Left lung (tissue), 10 donors: Measurements from ENCODE around the gene SLIT3. TPM values are rescaled to one million over a fixed set of nuclear protein-coding genes. Genes with fewer than 3 reads are reported as not detected.

Source experiments
- ATAC-seq: fragments of 200-7000 bp; cut with Tn5 transposase; one replicate; pipeline ENCODE4 v1.9.1; 2020; ENCODE audit warnings: moderate library complexity
- DNase-seq, 4 donors: peaks; one replicate each; pipeline ENCODE4 v3.0.0-alpha.2; 2013 to 2020
- H3K27ac ChIP-seq, 2 donors: fragments of 200-600 bp; sonication (generic) in 1 of 2; one replicate each; pipeline versions ENCODE4 v1.5.0 to v1.8.0; 2020 to 2021
- H3K27me3 ChIP-seq, 2 donors: fragments of 200-600 bp; sonication (generic) in 1 of 2; one replicate each; pipeline versions ENCODE4 v1.5.0 to v1.8.0; 2020 to 2021
- H3K36me3 ChIP-seq, 2 donors: fragments of 200-600 bp; sonication (generic) in 1 of 2; one replicate each; pipeline versions ENCODE4 v1.5.0 to v1.8.0; 2020 to 2021
- H3K4me1 ChIP-seq, 2 donors: fragments of 200-600 bp; one replicate each; pipeline ENCODE4 v1.8.0; 2021
- H3K4me3 ChIP-seq, 2 donors: fragments of 200-600 bp; sonication (generic) in 1 of 2; one replicate each; pipeline versions ENCODE4 v1.5.0 to v1.8.0; 2020 to 2021; ENCODE audit warnings: mild to moderate bottlenecking in 1 of 2
- H3K9me3 ChIP-seq, 2 donors: fragments of 200-600 bp; sonication (generic) in 1 of 2; one replicate each; pipeline versions ENCODE4 v1.5.0 to v1.8.0; 2020 to 2021
- intact Hi-C, 2 donors: fragments of 100-400 bp; cut with DNase I; formaldehyde crosslinking; loops; one replicate each; pipeline versions ENCODE4 v1.11.2 to v1.14.2; 2022
- polyA plus RNA-seq, 6 donors: library from polyadenylated mRNA; unstranded; fragments of 120-200 nt; gene quantifications; one replicate each; pipeline ENCODE4 v1.2.1, GENCODE V29; 2013; ENCODE audit not compliant: insufficient read length in 6 of 6
- total RNA-seq, 2 donors: library from RNA; stranded (reverse); fragmentation: NEBNext Ultra II Directional; extraction: Animal tissue kit (Norgen Biotek cat#: 25700); gene quantifications; one replicate each; pipeline ENCODE4 v1.2.1, GENCODE V29; 2021
- TF ChIP-seq, protein P1 (sequence below), 2 donors: fragments of 200-600 bp; sonication (generic) in 1 of 2; IDR thresholded peaks; one replicate each; pipeline versions ENCODE4 v1.5.0 to v1.8.0; 2021; ENCODE audit warnings: antibody characterized with exemption in 2 of 2
- donor health status: DM: no; HTN: yes; CAD: no.
- donor health status: DM: no; HTN: no; CAD: no.

The SLIT3 gene
- total and polyA plus RNA-seq, 8 donors: 37.6 to 77.1 (median 45.9) TPM

DNA sequence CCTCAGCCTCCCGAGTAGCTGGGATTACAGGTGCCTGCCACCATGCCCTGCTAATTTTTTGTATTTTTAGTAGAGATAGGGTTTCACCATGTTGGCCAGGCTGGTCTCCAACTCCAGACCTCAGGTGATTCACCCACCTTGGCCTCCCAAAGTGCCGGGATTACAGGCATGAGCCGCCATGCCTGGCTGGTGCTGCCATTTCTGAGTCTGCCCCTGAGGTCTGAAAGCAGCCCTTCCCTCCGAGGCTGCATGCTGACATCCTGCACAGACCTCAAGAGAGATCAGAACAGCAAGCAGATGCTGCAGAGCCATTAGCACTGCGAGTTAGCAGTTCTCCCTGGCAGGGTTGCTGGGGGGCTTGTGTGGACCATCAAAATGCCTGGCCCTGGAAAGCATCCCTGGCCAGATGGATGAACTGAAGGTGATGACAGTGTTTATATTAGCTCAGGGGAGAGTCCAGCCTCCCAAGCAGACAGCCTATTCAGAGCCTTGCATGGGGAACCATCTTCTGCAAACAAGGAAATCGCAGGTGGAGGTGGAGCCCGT lies 545.3 kb downstream of the SLIT3 start:
- intact Hi-C loops: no loop called here
- no peak for DNase-seq
- no peaks in the 10 kb centered on the region for H3K9me3 ChIP-seq

DNA sequence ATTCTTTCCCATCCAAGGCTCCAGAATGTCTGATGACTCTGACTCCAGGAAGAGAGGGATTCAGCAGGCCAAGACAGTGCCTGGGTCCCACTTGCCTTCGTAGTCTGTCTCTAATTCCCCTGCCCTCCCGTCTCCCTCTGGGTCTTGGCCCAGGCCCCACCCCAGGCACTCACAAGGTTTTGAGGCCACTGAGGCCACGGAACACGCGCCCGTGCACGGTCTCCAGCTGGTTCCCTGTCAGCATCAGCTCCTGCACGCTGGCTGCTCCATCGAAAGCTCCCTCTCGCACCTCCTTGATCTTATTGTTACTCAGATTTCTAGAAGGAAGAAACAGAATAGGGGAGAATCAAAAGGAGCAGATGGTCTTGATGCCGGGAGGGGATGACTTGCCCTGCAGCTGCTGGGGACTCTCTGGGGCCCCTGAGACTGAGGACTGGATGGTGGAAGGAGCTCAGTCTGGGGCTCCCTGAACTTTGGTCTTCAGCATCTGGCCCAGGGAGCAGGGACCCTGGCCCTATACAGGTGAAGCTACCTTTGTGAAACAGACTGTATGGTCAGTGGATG lies 547.2 kb downstream of the SLIT3 start:
- Histone ChIP-seq H3K9me3 (no peaks in the 10 kb centered on the region), H3K4me3 (no peak overlapping the region), H3K27ac (no peak overlapping the region), H3K36me3 (no peaks in the 10 kb centered on the region), H3K27me3 (peaks cover 0 to 15% of the 10 kb centered on the region in 2 donors), H3K4me1 (no peaks in the 10 kb centered on the region)
- intact Hi-C loops: no loop called here
- TF ChIP-seq, protein P1, sequence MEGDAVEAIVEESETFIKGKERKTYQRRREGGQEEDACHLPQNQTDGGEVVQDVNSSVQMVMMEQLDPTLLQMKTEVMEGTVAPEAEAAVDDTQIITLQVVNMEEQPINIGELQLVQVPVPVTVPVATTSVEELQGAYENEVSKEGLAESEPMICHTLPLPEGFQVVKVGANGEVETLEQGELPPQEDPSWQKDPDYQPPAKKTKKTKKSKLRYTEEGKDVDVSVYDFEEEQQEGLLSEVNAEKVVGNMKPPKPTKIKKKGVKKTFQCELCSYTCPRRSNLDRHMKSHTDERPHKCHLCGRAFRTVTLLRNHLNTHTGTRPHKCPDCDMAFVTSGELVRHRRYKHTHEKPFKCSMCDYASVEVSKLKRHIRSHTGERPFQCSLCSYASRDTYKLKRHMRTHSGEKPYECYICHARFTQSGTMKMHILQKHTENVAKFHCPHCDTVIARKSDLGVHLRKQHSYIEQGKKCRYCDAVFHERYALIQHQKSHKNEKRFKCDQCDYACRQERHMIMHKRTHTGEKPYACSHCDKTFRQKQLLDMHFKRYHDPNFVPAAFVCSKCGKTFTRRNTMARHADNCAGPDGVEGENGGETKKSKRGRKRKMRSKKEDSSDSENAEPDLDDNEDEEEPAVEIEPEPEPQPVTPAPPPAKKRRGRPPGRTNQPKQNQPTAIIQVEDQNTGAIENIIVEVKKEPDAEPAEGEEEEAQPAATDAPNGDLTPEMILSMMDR (IDR thresholded peaks at IDR 0.05): no peak
- DNase-seq: no peak
- ATAC-seq: no peak

More for the DNA sequence above, 545.3 kb downstream of the SLIT3 start:
- H3K36me3 ChIP-seq: no peaks in the 10 kb centered on the region
- H3K4me1 ChIP-seq: no peaks in the 10 kb centered on the region
- TF ChIP-seq, protein P1 (IDR thresholded peaks at IDR 0.05): no peak
- H3K4me3 ChIP-seq: no peak overlapping the region
- peaks cover 0 to 21% of the 10 kb centered on the region in 2 donors for H3K27me3 ChIP-seq
- no peak for ATAC-seq
- no peak overlapping the region for H3K27ac ChIP-seq

DNA sequence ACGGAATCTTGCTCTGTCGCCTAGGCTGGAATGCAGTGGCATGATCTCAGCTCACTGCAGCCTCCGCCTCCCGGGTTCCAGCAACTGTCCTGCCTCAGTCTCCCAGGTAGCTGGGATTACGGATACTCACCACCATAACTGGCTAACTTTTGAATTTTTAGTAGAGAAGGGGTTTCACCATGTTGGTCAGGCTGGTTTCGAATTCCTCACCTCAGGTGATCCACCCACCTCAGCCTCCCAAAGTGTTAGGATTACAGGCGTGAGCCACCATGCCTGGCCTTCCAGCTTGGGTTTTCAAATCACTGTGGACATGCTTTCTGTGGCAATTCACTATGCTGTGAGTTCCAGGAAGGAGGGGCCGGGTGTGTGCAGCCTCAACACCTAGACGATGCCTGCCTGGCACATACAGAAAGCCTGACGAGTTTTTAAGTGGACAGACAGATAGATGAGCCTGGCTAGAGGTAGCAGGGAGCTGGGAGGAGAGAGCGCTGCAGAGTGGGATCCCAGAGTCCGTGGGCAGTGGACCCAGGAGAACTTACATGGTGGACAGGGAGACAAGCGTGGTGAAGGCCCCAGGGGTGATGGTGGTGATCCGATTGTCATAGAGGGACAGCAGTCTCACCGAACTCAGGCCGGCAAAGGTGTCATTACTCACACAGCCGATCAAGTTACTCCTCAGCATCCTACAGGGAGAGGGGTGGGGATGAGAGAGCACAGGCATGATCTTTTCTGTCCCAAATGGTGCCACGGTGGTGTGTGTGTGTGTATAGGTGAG lies 548.3 kb downstream of the SLIT3 start:
- Histone ChIP-seq H3K4me1 (no peaks in the 10 kb centered on the region), H3K27ac (no peak overlapping the region), H3K4me3 (no peak overlapping the region), H3K27me3 (peaks cover 0 to 23% of the 10 kb centered on the region in 2 donors), H3K36me3 (no peaks in the 10 kb centered on the region), H3K9me3 (no peaks in the 10 kb centered on the region)
- intact Hi-C loops: no loop called here
- TF ChIP-seq, protein P1 (IDR thresholded peaks at IDR 0.05): no peak
- DNase-seq: no peak
- no peak for ATAC-seq

DNA sequence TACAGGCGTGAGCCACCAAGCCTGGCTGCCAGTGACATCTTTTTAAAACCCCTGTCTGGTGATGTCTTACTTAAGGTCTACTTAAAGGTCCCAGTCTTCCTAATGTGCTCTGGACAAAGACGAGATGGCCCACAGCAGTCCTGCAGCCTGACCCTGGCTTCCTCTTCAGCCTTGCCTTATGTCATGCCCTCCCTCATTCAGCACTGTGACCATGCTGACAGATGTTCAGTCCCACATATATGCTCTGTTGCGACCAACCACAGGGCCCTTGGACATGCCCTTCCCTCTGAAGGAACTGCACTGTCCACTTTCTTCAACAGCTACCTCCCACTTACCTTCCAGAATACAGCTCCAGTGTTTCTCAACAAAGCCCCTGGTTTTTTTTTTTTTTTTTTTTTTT lies 548.9 kb downstream of the SLIT3 start:
- peaks cover 0 to 25% of the 10 kb centered on the region in 2 donors for H3K27me3 ChIP-seq
- H3K4me3 ChIP-seq: no peak overlapping the region
- DNase-seq (no peak), ATAC-seq (no peak)
- H3K4me1 ChIP-seq: no peaks in the 10 kb centered on the region
- intact Hi-C loops: no loop called here
- no peaks in the 10 kb centered on the region for H3K36me3 ChIP-seq
- H3K27ac ChIP-seq: no peak overlapping the region
- TF ChIP-seq, protein P1 (IDR thresholded peaks at IDR 0.05): no peak
- no peaks in the 10 kb centered on the region for H3K9me3 ChIP-seq

DNA sequence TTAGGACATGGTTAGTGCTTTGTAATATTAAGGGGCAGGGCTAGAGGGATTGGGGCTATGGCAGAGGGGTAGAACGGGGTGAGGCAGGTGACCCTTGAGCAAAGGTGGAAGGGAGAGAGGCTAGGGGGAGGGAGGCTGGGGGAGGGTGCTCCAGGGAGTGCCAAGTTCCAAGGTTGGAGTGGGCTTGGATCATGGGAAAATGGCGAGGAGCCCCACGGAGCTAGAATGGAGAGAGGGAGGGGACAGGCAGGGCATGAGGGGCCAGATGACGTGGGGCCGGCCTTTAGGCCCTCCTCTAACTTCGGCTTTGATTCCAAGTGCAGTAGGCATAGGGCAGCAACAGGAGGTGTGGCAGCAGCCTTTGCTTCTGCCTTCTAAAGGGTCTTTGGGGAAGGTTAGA lies 550.0 kb downstream of the SLIT3 start:
- intact Hi-C loops: no loop called here
- Histone ChIP-seq H3K27me3 (peaks cover 0 to 17% of the 10 kb centered on the region in 2 donors), H3K36me3 (no peaks in the 10 kb centered on the region), H3K4me1 (no peaks in the 10 kb centered on the region), H3K27ac (no peak overlapping the region), H3K4me3 (no peak overlapping the region), H3K9me3 (no peaks in the 10 kb centered on the region)
- ATAC-seq (no peak), DNase-seq (no peak)
- TF ChIP-seq, protein P1 (IDR thresholded peaks at IDR 0.05): no peak
